HepG2 (cell line): ENCODE results near the gene TBCD. TPM values are rescaled to one million over a fixed set of nuclear protein-coding genes. Genes with fewer than 3 reads are reported as not detected.
A peak's percentile ranks its signal among the peaks of the same experiment; 100 is the strongest.

ENCODE experiments used
- ATAC-seq: fragments of 200-7000 bp; cut with Tn5 transposase; 3 replicates; pipeline ENCODE4 v1.9.1; 2020; ENCODE audit warnings: mild to moderate bottlenecking, moderate library complexity
- BruUV-seq: library from RNA; stranded (reverse); fragments of 400-500 nt; replicated peaks from 2 replicates; lab custom pipeline; 2021; lab: Mats Ljungman, UMichigan
- CTCF ChIA-PET: fragments of 300-600 bp; formaldehyde crosslinking; extraction: SDS; loops from one replicate; lab custom pipeline; 2021; ENCODE audit warnings: low total read pairs, inconsistent platforms, low intra/inter-chr PET ratio; lab: Yijun Ruan, JAX
- POLR2A ChIA-PET: fragments of 350-600 bp; sonication (Branson Sonifier 250); formaldehyde crosslinking; loops from one replicate; lab custom pipeline; 2020; ENCODE audit warnings: antibody characterized with exemption, inconsistent platforms; lab: Yijun Ruan, JAX
- DNase-seq: peaks from one replicate; pipeline ENCODE4 v3.0.0-alpha.2; 2015; ENCODE audit warnings: low spot score
- FAIRE-seq: peaks from 3 replicates; lab custom pipeline; 2011; peaks lifted over from hg19 to GRCh38; lab: Jason Lieb, UNC
- H2AFZ ChIP-seq: one replicate; pipeline ENCODE4 v1.6.1; 2011; ENCODE audit warnings: low read length, inconsistent platforms
- H3K27ac ChIP-seq: fragments of 300-600 bp; 3 replicates; pipeline ENCODE4 v1.8.0; 2011; ENCODE audit warnings: mixed run types, mild to moderate bottlenecking, mixed read lengths, low read length, inconsistent platforms; ENCODE audit not compliant: insufficient read depth; ENCODE audit errors: extremely low read length
- H3K27me3 ChIP-seq, 2 experiments: fragments of 200-600 bp in 1 of 2; 2 replicates in 1 of 2; 3 replicates in 1 of 2; pipeline versions ENCODE4 v1.6.0 to v1.8.0; 2011; ENCODE audit warnings: low read length in 2 of 2, mild to moderate bottlenecking in 2 of 2, moderate library complexity in 2 of 2, inconsistent platforms in 1 of 2; ENCODE audit not compliant: insufficient read depth in 2 of 2, control insufficient read depth in 1 of 2
- H3K36me3 ChIP-seq, 2 experiments: fragments of 200-600 bp in 1 of 2; replicated peaks in 1 of 2; 2 replicates in 1 of 2; 3 replicates in 1 of 2; pipeline versions ENCODE4 v1.5.1 to v1.8.0; 2011; ENCODE audit warnings: low read length in 2 of 2, inconsistent platforms in 1 of 2; ENCODE audit not compliant: insufficient read depth in 2 of 2, control insufficient read depth in 1 of 2
- H3K4me1 ChIP-seq: 2 replicates; pipeline ENCODE4 v1.5.1; 2012; ENCODE audit warnings: low read length, inconsistent platforms; ENCODE audit not compliant: insufficient read depth
- H3K4me2 ChIP-seq: 2 replicates; pipeline ENCODE4 v1.6.0; 2011; ENCODE audit warnings: low read depth, low read length, inconsistent platforms
- H3K4me3 ChIP-seq, 3 experiments: fragments of 200-600 bp in 1 of 3; sonication (generic), shearing (Covaris generic) in 1 of 3; replicated peaks in 1 of 3; 2 replicates each; pipeline ENCODE4 v1.5.1; 2011 to 2016; ENCODE audit warnings: low read length in 3 of 3, inconsistent platforms in 2 of 3, low read depth in 2 of 3, mild to moderate bottlenecking in 2 of 3, control low read depth in 1 of 3, mixed read lengths in 1 of 3; ENCODE audit not compliant: insufficient read depth in 1 of 3
- H3K79me2 ChIP-seq: one replicate; pipeline ENCODE4 v1.6.1; 2011; ENCODE audit warnings: low read length, inconsistent platforms; ENCODE audit not compliant: insufficient read depth
- H3K9ac ChIP-seq: 2 replicates; pipeline ENCODE4 v1.6.0; 2011; ENCODE audit warnings: mild to moderate bottlenecking, low read depth, low read length, inconsistent platforms; ENCODE audit not compliant: insufficient read depth
- H3K9me3 ChIP-seq: 2 replicates; pipeline ENCODE4 v1.5.1; 2012; ENCODE audit warnings: mild to moderate bottlenecking, low read length
- H4K20me1 ChIP-seq: 2 replicates; pipeline ENCODE4 v1.6.0; 2011; ENCODE audit warnings: inconsistent platforms, mild to moderate bottlenecking, low read length, moderate library complexity; ENCODE audit not compliant: insufficient read depth
- ATF5 ChIP-seq: sonication (generic); formaldehyde crosslinking; IDR thresholded peaks from 2 replicates; pipeline ENCODE4 v1.4.0; 2020; ENCODE audit warnings: mild to moderate bottlenecking, low read depth, missing genetic modification reagents
- DNMT1 ChIP-seq: sonication (generic); formaldehyde crosslinking; IDR thresholded peaks from 2 replicates; pipeline ENCODE4 v1.5.1; 2020; ENCODE audit warnings: mild to moderate bottlenecking, missing genetic modification reagents
- FOXC1 ChIP-seq: sonication (generic); formaldehyde crosslinking; IDR thresholded peaks from 2 replicates; pipeline ENCODE4 v1.8.0; 2022; ENCODE audit warnings: mild to moderate bottlenecking, missing genetic modification reagents, borderline replicate concordance
- HCFC1 ChIP-seq: fragments of 150-350 bp; IDR thresholded peaks from 2 replicates; pipeline ENCODE4 v1.6.1; 2014; ENCODE audit warnings: low read depth, low read length
- HOXA3 ChIP-seq: sonication (generic); formaldehyde crosslinking; IDR thresholded peaks from 2 replicates; pipeline ENCODE4 v1.5.0; 2020; ENCODE audit warnings: missing genetic modification reagents
- MTA1 ChIP-seq: sonication (generic); formaldehyde crosslinking; IDR thresholded peaks from 2 replicates; pipeline ENCODE4 v1.4.0; 2020; ENCODE audit warnings: missing genetic modification reagents, mild to moderate bottlenecking, borderline replicate concordance
- RFX5 ChIP-seq: IDR thresholded peaks from 2 replicates; pipeline ENCODE4 v1.6.1; 2011; ENCODE audit warnings: low read depth, low read length, improper control_type of control experiment
- SRSF1 ChIP-seq: fragments of 200-400 bp; formaldehyde crosslinking; optimal IDR thresholded peaks from 2 replicates; pipeline ENCODE3; 2017; ENCODE audit warnings: mild to moderate bottlenecking, low read depth, low read length, moderate library complexity
- TFE3 ChIP-seq: IDR thresholded peaks from 2 replicates; pipeline ENCODE4 v1.6.1; 2016
- ZFP36 ChIP-seq: fragments of 150-350 bp; IDR thresholded peaks from 2 replicates; pipeline ENCODE4 v1.6.1; 2018; ENCODE audit warnings: borderline replicate concordance, low read length, low read depth; ENCODE audit not compliant: partially characterized antibody
- ZFP41 ChIP-seq: sonication (generic); formaldehyde crosslinking; IDR thresholded peaks from 2 replicates; pipeline ENCODE4 v1.4.0; 2020; ENCODE audit warnings: mild to moderate bottlenecking, missing genetic modification reagents, borderline replicate concordance
- ZFP90 ChIP-seq: sonication (generic); formaldehyde crosslinking; IDR thresholded peaks from 2 replicates; pipeline ENCODE4 v1.8.0; 2022; ENCODE audit warnings: missing genetic modification reagents, mild to moderate bottlenecking, inconsistent platforms, borderline replicate concordance
- ZNF318 ChIP-seq: sonication (generic); formaldehyde crosslinking; IDR thresholded peaks from 2 replicates; pipeline ENCODE4 v1.4.0; 2020; ENCODE audit warnings: mild to moderate bottlenecking, missing genetic modification reagents
- ZNF768 ChIP-seq: sonication (generic); formaldehyde crosslinking; IDR thresholded peaks from 2 replicates; pipeline ENCODE4 v1.4.0; 2020; ENCODE audit warnings: missing genetic modification reagents
- ZNF782 ChIP-seq: sonication (generic); formaldehyde crosslinking; IDR thresholded peaks from 2 replicates; pipeline ENCODE4 v1.4.0; 2020; ENCODE audit warnings: missing genetic modification reagents, mild to moderate bottlenecking, borderline replicate concordance
- WGBS: methylation state at CpG from one replicate; pipeline ENCODE4 v1.1.6; 2017; ENCODE audit warnings: low lambda C conversion rate; 5-methylcytosine and 5-hydroxymethylcytosine counted together
- in situ Hi-C: cut with HindIII; loops from 2 replicates; pipeline ENCODE4 v1.10.0; 2017; ENCODE audit warnings: low pct_unique_long_range_greater_than_20kb; ENCODE audit not compliant: extremely low pct_ligation_motif_present
- intact Hi-C: fragments of 100-400 bp; cut with micrococcal nuclease; formaldehyde crosslinking; loops from one replicate; pipeline ENCODE4 v1.10.0; 2022; ENCODE audit not compliant: unreplicated experiment
- polyA plus RNA-seq, 8 experiments: library from polyadenylated mRNA; depleted of rRNA in 3 of 8; stranded (reverse) in 7 of 8; unstranded in 1 of 8; fragments of >200 nt; fragmentation: Illumina TruSeq in 4 of 8; extraction: Trizol in 4 of 8; gene quantifications; 2 replicates each; pipeline versions ENCODE4 v1.2.1 to v1.2.3, GENCODE V29; 2011 to 2016; ENCODE audit warnings: low read depth in 4 of 8, missing spikeins in 1 of 8, mixed read lengths in 1 of 8; ENCODE audit not compliant: insufficient read depth in 1 of 8
- total RNA-seq, 5 experiments: library from RNA; depleted of rRNA; stranded (reverse); fragments of >200 nt; fragmentation: Illumina TruSeq; extraction: Trizol; gene quantifications; 2 replicates each; pipeline ENCODE4 v1.2.3, GENCODE V29; 2016; ENCODE audit warnings: low read depth in 1 of 5

The TBCD gene
- total and polyA plus RNA-seq, 2 of the 13 experiments (the other 11 are each of a cell fraction or from before 2014, with no cell fraction given): 33.9 to 54.8 TPM

GRCh38 chr17:82898976-82899514 lies 147.2 kb downstream of the TBCD start:
- Histone ChIP-seq H3K9ac (no peak overlapping the region), H3K4me3 (no peak overlapping the region), H3K79me2 (no peaks in the 10 kb centered on the region), H2AFZ (no peak overlapping the region), H3K9me3 (no peaks in the 10 kb centered on the region), H3K36me3 (peaks cover 15 to 34% of the 10 kb centered on the region in 2 experiments; a peak in 4 of 5 replicates), H3K4me2 (no peak overlapping the region), H3K27me3 (no peaks in the 10 kb centered on the region), H3K4me1 (no peaks in the 10 kb centered on the region), H3K27ac (no peak overlapping the region), H4K20me1 (no peaks in the 10 kb centered on the region)
- CTCF ChIA-PET: no interaction called here
- DNase-seq: no peak
- FAIRE-seq: no peak
- in situ Hi-C loops (no loop called here), intact Hi-C loops (no loop called here)
- POLR2A ChIA-PET: no interaction called here
- BruUV-seq: no TSS peak
- WGBS: 96% methylated on average over 53 of the region's 53 CpGs
- ATAC-seq: peak; percentile 19; the same call in 1 of the 3 replicates
- TF ChIP-seq FOXC1 (CRISPR knock-in tag) (no peak), RFX5 (no peak), TFE3 (CRISPR knock-in tag) (no peak), ATF5 (CRISPR knock-in tag) (no peak), ZFP90 (no peak), ZNF768 (CRISPR knock-in tag) (peak; percentile 12; the same call in 1 of the 2 replicates), HOXA3 (peak; percentile 32; the same call in 1 of the 2 replicates), ZFP41 (CRISPR knock-in tag) (no peak), ZNF318 (0 out of 2 replicates have a peak, but pooled peaks have one; percentile 52), ZNF782 (CRISPR knock-in tag) (no peak), DNMT1 (peak; percentile 86), HCFC1 (no peak), MTA1 (CRISPR knock-in tag) (peak; percentile 34; the same call in 1 of the 2 replicates), ZFP36 (no peak), SRSF1 (no peak)
